ENCODE results near the gene ZSCAN5A.

Gene ZSCAN5A

DNA sequence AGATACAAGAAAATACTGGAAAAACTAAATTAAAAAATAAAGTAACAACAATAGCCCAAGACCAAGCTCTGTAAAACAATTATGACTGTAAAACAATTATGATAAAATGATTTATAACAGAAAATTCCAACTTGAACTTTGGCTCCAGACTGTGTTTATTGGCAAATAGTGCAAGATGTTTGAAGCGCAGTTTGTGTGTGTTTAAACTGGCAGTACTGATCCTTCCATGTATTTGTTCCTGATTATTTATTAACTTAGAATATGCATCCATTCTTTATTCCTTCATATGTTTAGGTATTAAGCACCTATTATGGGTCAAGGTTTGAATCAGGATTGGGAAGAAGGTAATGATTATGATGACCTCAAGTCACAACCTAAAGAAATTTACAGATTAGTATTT, 40.9 kb upstream of the ZSCAN5A start:
- no peak for ATAC-seq
- TF ChIP-seq ZNF565 (CRISPR knock-in tag; conservative IDR thresholded peaks at IDR 0.05; ENCODE audit: low read depth) (no peak), ZNF70 (CRISPR knock-in tag; IDR thresholded peaks at IDR 0.05) (no peak), GLIS3 (CRISPR knock-in tag; IDR thresholded peaks at IDR 0.05) (no peak), OSR1 (CRISPR knock-in tag; IDR thresholded peaks at IDR 0.05) (no peak), ESRRG (CRISPR knock-in tag; IDR thresholded peaks at IDR 0.05) (no peak)
- TF ChIP-seq, protein P1, sequence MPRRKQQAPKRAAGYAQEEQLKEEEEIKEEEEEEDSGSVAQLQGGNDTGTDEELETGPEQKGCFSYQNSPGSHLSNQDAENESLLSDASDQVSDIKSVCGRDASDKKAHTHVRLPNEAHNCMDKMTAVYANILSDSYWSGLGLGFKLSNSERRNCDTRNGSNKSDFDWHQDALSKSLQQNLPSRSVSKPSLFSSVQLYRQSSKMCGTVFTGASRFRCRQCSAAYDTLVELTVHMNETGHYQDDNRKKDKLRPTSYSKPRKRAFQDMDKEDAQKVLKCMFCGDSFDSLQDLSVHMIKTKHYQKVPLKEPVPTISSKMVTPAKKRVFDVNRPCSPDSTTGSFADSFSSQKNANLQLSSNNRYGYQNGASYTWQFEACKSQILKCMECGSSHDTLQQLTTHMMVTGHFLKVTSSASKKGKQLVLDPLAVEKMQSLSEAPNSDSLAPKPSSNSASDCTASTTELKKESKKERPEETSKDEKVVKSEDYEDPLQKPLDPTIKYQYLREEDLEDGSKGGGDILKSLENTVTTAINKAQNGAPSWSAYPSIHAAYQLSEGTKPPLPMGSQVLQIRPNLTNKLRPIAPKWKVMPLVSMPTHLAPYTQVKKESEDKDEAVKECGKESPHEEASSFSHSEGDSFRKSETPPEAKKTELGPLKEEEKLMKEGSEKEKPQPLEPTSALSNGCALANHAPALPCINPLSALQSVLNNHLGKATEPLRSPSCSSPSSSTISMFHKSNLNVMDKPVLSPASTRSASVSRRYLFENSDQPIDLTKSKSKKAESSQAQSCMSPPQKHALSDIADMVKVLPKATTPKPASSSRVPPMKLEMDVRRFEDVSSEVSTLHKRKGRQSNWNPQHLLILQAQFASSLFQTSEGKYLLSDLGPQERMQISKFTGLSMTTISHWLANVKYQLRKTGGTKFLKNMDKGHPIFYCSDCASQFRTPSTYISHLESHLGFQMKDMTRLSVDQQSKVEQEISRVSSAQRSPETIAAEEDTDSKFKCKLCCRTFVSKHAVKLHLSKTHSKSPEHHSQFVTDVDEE (CRISPR knock-in tag; IDR thresholded peaks at IDR 0.05): no peak
- TF ChIP-seq, protein P2, sequence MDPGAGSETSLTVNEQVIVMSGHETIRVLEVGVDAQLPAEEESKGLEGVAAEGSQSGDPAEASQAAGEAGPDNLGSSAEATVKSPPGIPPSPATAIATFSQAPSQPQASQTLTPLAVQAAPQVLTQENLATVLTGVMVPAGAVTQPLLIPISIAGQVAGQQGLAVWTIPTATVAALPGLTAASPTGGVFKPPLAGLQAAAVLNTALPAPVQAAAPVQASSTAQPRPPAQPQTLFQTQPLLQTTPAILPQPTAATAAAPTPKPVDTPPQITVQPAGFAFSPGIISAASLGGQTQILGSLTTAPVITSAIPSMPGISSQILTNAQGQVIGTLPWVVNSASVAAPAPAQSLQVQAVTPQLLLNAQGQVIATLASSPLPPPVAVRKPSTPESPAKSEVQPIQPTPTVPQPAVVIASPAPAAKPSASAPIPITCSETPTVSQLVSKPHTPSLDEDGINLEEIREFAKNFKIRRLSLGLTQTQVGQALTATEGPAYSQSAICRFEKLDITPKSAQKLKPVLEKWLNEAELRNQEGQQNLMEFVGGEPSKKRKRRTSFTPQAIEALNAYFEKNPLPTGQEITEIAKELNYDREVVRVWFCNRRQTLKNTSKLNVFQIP (CRISPR knock-in tag; IDR thresholded peaks at IDR 0.05; ENCODE audit: borderline replicate concordance, low read depth): no peak

DNA sequence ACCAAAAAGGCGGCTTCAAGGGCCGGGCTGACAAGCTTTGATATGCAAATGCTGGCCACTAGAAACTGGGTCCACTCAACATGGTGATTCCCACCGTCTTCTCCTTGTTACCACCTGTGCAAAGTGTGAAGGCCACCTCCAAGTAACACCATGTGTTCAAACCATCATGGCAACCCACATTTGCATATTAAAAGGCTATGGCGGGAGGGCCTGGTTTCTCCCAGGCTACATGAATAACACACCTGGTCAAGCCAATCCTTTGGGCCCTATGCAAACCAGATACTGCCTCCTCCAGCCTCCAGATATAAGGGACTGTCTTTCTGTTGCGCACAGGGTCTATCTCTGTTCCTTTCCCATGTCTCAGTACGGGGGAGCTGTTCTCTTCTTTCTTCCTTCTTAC, 36.6 kb upstream of the ZSCAN5A start:
- ATAC-seq: no peak
- TF ChIP-seq ZFP30 (CRISPR knock-in tag; IDR thresholded peaks at IDR 0.05) (no peak), GLIS3 (CRISPR knock-in tag; IDR thresholded peaks at IDR 0.05) (no peak), TOX (CRISPR knock-in tag; IDR thresholded peaks at IDR 0.05; ENCODE audit: borderline replicate concordance) (no peak), PPARA (CRISPR knock-in tag; IDR thresholded peaks at IDR 0.05; ENCODE audit: borderline replicate concordance) (no peak), RARB (CRISPR knock-in tag; IDR thresholded peaks at IDR 0.05) (no peak), CSDC2 (CRISPR knock-in tag; IDR thresholded peaks at IDR 0.05) (no peak)
- TF ChIP-seq, protein P3, sequence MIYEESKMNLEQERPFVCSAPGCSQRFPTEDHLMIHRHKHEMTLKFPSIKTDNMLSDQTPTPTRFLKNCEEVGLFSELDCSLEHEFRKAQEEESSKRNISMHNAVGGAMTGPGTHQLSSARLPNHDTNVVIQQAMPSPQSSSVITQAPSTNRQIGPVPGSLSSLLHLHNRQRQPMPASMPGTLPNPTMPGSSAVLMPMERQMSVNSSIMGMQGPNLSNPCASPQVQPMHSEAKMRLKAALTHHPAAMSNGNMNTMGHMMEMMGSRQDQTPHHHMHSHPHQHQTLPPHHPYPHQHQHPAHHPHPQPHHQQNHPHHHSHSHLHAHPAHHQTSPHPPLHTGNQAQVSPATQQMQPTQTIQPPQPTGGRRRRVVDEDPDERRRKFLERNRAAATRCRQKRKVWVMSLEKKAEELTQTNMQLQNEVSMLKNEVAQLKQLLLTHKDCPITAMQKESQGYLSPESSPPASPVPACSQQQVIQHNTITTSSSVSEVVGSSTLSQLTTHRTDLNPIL (CRISPR knock-in tag; IDR thresholded peaks at IDR 0.05; ENCODE audit: low read depth): no peak
- TF ChIP-seq, protein P1 (CRISPR knock-in tag; IDR thresholded peaks at IDR 0.05): no peak
- TF ChIP-seq, protein P2 (CRISPR knock-in tag; IDR thresholded peaks at IDR 0.05; ENCODE audit: borderline replicate concordance, low read depth): no peak
- TF ChIP-seq, protein P4, sequence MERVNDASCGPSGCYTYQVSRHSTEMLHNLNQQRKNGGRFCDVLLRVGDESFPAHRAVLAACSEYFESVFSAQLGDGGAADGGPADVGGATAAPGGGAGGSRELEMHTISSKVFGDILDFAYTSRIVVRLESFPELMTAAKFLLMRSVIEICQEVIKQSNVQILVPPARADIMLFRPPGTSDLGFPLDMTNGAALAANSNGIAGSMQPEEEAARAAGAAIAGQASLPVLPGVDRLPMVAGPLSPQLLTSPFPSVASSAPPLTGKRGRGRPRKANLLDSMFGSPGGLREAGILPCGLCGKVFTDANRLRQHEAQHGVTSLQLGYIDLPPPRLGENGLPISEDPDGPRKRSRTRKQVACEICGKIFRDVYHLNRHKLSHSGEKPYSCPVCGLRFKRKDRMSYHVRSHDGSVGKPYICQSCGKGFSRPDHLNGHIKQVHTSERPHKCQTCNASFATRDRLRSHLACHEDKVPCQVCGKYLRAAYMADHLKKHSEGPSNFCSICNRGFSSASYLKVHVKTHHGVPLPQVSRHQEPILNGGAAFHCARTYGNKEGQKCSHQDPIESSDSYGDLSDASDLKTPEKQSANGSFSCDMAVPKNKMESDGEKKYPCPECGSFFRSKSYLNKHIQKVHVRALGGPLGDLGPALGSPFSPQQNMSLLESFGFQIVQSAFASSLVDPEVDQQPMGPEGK (CRISPR knock-in tag; IDR thresholded peaks at IDR 0.05; ENCODE audit: borderline replicate concordance): no peak

DNA sequence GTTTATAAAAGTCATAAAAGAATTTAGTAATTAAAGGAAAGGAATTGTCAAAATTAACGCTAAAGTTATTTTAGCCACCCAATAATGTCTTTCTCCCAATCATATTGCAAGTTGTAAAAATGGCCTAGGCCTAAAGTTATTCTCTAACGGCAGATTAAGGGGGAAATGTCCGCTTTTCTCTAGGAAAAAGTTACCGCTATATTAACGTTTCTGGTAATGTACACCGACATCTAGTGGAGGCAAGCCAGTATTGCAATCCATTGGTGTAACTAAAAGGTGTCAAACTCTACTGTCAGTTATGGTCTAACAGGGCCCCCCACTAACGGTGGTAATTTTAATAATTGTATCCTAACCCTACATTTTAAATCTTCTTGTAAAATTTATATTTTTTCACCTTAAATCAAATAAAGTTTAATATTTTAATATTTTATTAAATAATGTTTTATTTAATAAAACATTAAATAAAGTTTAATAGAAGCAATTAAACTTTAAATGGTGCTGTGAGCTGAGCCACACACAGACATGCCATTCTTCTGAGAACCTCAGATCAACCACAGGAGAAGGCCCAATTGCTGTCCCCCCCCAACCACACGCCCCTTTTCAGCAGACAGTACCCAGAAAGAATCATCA, 35.9 kb upstream of the ZSCAN5A start:
- TF ChIP-seq ZNF565 (CRISPR knock-in tag; conservative IDR thresholded peaks at IDR 0.05; ENCODE audit: low read depth): no peak
- ATAC-seq: peak; percentile 38; the same call in 1 of the 3 replicates

All from SK-N-SH treated with all-trans-retinoic acid at 6 μM for 48 hours (cell line).